ENCODE data around the gene LRP8.

The LRP8 gene

DNA sequence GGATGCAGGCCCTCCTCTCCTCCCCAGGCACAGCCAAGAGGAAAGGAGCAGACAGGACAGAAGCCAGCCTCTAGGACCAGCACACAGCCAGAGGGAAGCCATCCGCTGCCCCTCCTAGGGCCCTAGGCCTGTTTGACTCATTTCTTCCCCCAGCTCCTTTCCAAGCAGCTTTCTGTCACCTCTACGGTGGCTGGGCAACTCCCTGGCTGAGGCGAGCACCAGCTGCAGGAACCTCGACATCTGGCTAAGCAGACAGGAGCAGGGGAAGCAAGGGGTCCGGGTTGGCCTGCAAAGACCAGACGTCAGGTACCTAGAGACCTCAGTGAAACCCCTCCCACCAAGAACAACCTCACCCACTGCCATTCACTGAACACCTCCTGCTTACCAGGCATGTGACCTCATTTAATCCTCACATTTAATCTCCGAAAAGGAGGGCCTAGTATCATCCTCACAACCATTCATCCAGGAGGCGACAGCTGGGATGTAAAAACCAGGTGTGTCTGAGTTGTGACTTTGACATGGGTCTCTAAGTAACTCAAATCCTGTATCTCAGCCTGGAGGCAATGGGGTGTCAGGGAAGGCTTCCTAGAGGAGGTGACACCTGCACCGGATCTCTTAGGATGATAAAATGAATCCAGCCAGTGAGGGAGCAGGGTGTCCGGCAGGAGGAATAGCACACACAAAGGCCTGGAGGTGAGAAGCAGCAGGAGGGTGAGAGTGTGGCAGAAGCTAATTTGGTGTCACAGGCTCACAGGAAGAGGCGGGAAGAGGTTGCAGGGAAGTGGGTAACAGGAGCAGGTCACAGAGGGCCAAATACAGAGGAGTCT lies 5.9 kb downstream of the LRP8 start:
- DNase-seq = no peak

DNA sequence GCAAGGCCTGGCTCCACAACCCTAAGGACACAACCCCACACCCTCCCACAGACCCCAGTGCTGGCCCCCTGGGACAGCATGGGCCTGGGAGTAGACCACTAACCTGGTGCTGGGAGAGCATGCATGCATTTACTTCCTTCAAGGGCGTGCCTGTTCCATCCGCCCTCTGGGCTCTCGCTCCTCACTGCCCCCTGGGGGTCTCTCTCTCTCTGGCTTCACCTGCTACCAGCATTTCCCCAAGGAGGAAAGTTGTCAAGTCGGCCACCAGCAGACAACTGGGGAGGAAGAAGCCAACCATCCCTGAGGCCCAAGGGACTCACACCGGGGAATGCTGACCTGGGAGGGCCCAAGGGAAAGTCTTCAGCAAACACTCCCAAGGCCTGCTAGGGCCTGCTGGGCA lies 6.5 kb downstream of the LRP8 start:
- DNase-seq = no peak

DNA sequence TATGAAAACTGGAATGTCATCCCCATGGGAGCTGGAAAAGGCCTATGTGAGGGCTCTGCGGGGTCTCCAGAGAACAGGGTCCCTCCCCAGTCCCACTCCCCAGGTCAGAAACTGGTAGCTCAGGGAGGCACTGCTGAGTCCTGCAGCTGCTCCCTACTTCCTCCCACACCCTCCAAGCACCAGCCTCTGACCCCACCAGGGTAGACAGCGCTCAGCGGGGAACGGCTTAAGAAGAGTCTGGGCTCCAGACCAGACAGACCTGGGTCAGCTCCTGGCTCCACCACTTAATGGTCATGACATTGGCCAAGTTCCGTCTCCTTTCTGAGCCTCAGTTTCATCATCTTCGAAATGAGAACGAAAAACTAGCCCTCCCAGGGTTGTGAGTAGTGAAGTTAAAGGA lies 7.2 kb downstream of the LRP8 start:
- DNase-seq = no peak

DNA sequence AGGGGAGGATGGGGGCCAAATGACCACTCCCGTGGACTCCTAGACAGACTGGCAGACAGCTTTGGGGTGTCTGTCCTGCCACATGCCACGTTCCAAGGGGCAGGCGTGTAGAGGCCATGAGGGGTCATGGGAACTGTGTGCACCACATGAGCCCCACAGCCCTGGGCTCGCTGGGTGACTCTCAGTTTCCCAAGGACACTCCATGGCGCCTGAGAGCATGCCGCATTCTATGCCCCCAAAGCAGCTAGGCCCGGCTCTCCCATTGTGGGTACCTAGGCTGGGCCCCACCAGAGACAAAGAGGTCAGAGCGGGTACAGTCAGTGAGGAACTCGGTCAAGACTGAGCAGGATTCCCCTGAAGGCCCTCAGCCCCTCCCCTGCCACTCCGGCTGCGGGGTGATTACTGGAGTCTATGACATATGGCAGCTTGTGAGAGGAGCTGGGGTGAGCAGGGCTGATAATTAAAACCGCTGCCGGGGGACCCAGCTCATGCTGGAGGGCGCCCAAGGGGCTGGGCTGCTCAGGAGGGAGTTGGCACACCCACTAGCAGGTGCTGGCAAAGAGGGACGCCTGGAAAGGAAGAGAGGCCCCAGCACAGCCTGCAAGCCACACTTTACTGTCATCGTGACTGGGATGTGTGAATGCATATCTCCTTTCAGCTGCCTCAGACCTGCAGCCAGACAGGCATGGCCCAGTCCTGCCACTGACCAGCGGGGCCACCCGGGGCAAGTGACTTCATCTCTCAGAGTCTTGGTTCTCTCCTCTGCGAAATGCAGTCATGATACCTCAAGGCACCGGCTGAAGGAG lies 8.4 kb downstream of the LRP8 start:
- DNase-seq = no peak

DNA sequence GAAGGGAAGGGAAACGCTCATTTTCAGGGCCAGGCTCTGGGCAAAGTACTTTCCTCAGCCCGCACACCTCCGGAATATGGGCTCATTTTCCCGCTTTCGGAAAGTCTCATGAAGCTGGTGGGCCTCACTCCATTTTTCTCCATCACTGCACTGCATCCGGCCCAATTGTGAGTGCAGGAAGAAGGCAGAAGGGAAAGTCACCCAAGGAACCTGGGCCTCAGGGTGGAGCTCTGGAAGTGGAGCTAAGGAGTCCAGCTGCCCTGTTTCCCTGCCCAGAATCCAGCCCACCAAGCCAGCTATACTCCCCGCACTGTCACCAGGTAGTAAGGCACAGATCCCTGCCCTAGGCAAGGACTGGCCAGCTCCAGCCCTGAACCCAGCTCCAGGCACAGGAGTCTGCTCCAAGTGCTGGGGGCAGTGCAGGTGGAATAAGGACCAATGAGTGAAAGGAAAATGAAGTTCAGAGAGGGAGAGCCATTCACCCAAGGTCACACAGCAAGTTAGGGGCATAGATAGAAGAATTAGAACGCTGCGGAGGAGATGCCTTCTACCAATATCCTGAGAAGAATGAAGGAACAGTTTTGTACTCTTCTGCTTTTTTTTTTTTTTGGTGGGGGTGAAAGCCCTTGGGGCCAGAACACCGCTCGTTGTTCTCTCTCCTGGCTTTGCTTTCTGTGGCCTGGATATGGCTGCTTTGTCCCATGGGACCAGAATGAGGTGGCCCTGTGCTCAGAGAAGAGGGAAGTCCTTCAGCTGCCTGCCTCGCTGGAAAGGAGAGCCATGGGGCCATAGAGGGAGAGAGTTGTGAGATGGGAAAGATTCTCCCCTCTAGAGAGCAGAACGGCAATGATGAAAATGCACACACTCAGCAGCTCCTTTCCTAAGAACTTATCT lies 10.0 kb downstream of the LRP8 start:
- DNase-seq = no peak

DNA sequence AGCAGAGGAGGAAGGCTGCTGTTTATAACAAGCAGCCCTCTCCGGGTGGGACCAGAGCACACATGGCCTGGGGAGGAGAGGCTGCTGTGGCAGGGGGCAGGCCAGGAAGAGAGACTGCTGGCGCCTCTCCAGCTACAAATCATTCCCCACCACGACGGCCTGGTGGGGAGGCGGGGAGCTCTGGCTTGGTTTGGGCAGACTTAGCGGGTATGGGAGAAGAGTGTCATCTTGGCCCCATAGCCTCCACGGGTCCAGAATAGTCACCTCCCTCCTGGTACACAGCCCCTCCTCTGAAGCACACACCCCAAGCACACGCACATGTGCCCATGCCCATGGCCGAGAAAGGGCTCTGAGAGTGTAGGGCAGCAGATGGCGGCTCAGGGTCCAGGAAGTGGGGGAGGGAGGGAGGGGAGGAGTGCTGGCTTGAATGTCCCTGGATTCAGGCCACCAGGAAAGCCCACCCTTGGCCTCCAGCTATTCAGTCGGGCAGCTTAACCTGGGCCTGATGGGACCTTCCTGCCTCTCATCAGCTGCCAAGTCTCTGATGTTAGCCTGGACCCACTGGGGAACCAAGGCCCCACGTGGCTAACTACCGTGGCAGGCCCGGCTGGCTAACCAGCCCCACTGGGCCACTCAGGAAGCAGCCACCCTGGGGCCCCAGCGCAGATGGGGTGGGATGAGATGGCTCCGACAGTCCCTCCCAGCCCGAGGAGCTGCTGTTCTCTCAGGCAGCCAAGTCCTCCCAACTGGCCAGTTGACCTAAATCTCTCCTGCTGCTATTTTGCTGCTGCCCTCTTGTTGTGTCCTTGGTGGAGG lies 10.9 kb downstream of the LRP8 start:
- DNase-seq = peak; percentile 67

DNA sequence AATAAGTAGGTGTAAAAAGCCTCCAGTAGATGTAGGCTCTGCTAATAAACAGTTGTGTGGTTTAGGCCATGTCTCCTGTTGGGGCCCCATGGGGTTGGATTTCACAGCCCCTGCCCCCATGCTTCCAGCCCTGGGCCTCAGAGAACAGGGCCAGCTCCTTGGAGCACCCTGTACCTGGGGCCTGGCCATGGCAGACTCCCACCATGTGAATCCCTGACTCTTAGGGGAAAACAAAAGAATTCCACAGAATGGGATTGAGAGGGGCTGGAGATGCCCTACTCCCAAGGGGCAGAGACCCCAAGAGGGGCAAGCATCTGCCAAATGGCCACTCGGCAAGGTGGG lies 11.5 kb downstream of the LRP8 start:
- no peak for DNase-seq

DNA sequence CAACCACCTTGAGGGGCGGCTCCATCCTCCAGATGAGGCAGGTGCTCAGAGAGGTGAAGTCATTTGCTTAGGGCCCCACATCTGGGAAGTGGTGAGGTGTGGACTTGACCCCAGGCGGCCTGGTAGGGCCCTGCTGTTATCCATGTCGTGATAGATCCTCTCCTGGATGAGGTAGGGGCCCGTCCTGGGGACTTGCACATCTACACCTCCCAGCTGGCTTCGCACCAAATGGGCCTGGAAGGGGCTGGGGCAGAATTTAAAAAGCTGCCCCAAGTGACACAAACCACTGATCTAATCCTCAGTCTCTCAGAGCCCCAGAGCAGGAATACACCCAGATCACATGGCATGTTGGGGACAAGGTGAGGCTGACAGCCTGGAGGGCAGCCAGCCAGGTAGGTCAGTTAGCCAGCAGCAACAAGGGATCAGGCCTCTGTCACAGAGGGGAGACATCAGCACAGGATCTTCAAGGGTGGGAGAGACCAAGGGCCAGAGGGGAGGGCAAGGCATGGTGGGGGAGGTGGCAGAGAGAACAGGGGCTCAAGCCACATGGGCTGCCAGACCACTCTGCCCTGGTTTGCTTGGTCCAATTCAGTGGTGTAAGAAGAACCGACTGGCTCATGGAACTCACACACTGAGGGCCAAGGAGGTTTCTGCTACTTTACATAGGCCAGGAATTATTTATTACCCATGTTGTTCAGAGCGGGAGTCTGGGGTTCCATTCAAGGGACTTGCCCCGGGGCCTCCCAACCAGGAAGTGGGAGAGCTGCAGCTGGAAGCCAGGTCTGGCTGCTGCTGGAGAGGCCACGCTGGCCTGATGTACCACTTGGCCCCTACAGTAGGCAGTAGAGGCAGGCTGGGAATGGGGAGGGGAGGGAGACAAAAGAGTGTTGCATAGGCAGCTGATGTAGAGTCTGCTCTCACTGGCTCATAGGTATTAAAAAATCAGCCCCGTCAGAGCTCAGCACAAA lies 12.1 kb downstream of the LRP8 start:
- peak; percentile 57 for DNase-seq

DNA sequence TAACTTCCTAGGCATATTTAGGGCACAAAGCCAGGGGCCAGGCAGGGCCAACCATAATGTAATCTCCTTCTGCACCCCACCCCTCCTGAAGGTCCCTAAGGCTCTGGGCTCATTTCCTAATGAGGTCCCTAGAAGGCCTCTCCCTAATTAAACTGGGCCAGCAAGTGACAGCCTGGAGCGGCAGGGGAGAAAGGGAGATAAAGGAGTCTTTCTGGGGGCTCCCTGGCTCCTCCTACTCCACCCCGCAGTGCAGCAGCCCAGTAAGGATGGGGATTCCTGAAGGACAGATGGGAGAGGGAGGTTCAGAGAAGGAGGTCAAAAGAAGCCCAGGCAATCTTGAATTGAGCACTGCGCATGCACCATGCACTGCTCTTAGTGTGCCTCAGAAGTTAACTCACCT lies 12.8 kb downstream of the LRP8 start:
- no peak for DNase-seq

DNA sequence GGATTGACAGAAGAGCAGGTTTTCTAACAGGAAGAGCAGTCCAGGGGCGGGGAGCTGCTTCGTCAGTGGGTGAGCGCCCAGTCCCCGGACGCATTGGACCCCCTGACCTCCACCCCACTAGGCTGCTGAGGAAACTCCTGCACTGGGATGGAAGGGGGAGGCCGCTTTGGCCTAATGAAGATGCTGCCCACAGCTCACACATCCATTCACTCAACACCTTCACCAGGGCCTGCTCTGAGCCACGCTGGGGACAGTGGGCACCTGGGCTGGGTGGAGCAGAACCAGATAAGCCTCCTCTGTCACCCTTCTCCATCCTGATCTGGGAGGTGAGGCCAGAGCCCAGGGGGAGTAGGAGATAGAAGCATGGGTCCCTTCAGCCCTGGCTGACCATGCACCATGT lies 13.3 kb downstream of the LRP8 start:
- no peak for DNase-seq

DNA sequence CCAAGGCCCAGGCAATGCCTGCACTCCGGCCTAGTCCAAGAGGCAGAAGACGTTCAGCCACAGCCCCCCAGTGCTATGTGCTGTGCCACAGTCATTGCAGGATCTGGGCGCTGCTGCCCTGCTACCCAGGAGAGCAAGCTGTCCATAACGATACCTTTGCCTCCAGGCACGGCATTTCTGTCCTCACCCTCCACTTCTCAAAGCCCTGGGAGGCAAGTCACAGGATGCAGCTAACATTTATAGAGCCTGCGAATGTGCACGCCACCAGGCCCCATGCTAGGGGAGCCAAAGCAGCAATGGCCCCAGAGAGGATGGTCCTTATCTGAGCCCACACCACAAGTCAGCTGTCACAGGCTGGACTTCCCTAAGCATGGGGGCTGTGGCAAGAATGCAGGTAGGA lies 13.8 kb downstream of the LRP8 start:
- no peak for DNase-seq

DNA sequence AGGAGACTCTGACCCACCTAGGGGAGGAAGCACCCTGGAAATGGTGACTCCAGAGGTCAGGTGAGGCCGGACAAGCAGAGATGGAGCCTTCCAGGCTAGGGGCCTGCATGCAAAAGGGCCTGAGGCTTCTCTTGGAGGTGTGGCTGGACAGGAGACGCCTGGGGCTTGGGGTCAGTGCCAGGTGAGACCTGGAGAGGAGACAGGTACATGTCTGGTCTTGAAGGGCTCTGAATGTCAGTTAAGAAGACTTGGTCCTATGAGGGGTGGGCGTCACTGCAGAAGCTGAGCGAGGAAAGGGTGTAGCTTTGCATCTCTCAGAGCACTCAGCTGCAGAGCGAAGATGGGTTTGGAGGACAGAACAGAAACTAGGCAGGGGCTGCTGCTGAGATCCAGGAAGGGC lies 14.3 kb downstream of the LRP8 start:
- DNase-seq = no peak

DNA sequence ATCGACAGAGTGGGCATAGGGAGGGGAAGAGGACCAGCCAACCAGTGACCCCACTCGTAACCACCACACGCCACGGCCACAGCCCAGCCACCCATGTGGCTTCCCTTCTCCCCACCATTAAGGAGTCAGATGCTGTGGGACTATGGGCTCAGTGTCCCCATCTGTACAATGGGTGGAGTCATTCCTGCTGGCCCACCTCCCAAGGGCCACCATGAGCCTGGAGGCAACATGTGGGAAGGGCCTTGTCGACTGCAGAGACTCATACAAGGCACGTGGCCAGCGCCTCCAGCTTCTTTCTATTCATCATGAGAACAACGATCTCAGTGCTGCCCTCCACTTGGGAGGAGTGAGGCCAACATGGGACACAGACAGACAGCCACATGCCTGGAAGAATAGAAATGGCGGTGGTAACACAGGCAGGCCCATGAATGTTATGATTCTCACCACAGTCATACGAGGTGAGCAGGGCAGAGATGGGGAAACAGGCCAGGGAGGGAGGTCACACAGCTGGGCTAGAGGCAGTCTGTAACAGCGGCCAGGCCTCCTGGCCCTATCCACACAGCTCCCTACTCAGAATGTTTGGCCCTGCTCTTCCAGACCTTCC lies 16.1 kb downstream of the LRP8 start:
- DNase-seq = no peak

DNA sequence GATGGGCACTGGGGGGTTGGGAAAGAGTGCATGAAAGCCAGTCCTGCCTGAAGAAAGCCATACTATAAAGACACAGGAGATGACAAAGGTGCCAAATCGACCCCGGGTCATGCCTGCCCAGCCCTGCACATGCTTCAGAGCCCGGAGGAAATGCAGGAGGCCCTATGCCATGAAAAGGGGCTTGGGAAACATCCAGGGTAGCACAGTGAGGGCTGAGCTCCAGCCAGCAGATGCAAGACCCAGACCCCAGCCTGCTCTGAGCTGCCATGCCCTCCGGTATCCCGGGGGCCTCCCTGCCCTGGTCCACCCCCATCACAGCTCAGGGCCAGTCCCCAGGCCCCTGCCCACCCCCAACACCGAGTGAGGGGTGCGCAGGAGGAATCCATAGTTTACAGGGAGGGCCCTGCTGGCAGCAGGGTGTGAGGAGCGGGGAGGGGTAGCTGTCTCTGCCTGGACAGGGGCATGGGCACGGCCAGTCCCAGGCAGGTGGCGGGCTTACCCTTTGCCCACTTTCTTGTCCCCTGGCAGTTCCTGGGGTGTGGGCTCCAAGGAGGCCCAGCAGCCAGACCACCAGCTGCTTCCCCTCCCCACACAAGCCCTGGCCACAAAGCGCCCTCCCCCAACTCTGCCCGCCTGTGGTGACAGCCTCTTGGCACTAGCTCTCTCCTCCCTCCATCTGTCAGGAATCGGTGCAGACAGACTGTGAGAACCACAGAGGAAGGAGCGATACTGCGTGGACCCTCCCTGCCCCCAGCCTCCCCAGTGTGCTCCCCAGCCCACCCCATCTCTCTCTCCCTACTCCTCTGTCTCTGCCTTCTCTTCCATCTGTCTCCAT lies 16.8 kb downstream of the LRP8 start:
- no peak for DNase-seq

DNA sequence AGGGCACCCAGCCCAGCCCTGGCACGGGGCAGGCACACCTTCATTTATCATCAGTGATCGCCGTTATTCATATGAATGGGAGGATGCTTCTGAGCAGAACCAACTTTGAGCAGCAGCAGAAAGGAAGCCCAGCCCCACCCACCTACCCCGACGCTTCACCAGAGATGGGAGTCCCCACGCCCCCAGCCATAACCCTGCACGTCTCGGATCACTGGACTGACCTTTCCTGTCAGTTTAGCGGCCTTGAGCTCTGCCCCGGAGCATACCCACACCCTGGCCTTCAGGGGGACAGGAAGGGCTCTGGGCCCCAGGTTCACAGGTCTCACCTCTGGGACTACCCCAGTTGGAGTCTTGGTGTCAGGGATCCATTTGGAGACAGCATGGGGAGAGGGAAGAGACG lies 18.1 kb downstream of the LRP8 start:
- no peak for DNase-seq

DNA sequence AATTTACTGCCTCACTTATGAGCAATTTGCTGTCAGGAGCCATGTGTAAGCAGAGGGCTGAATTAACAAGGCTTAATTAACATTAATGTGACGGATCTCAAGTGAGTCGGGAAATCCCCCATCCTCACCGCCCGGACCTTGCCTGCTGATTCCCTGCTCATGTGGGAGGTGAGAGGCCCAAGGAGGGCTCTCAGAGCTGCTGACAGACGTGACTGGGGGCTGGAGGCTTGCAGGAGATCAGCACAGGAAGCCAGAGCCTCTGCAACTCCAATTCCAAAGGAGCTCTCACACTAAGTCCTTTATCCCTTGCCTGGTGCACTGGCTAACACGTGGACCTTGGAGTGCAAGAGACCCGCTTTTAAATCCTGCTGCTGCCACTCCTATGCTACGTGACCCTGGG lies 19.4 kb downstream of the LRP8 start:
- DNase-seq = no peak

DNA sequence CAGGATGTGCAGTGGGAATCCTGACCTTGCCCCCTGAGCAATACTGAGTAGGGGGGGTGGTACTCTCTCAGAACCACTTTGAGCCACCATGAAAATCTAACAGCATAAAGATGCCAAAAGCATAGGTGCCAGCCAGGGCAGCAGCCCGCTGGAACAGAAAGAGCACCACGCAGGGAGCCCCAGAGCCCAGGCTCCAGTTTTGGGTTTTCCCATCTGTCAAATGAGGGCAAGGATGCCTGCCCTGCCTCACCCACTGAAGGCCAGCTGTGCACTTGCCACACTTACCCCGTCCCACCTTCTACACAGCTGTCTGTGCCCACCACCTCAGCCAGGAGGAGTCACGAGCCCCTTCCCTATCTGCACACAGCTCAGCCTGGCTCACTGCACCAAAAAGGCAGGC lies 20.8 kb downstream of the LRP8 start:
- DNase-seq = no peak

DNA sequence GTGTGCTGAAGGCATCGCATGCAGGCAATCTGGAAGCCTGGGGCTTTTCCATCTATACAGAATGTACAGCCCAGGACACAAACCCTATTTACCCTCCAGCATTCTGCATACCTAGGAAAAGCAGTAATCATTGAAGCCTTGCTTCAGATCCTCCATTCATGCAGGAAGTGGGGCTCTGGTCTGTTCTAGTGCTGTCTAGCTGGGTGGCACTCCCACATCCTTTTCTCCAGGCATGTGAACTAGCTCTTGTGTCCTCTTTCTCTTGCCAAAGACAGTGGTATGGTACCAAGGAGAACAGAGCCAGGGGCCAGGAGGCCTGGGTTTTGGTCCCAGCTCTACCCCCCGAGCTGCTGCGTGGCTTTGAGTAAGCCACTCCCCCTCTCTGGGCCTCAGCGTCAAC lies 21.7 kb downstream of the LRP8 start:
- DNase-seq = no peak

DNA sequence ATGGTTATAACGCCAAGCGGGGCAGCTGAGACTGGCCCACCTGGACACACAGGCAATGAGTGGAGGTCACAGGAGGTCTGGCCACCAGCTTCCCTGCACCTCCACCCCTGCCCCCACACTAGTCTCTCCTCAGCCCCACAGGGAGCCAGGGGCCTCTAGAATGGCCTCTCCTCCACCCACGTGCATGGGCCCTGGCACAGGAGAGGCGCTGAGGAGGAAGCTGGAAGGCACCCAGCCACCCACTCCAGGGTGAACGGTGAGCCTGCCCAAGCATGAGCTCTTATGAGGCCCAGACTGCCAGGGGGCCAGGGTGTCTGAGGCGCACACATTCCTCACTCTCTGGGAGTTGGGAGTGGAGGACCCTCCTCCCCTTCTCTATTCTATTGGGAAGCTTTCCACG lies 22.2 kb downstream of the LRP8 start:
- no peak for DNase-seq

DNA sequence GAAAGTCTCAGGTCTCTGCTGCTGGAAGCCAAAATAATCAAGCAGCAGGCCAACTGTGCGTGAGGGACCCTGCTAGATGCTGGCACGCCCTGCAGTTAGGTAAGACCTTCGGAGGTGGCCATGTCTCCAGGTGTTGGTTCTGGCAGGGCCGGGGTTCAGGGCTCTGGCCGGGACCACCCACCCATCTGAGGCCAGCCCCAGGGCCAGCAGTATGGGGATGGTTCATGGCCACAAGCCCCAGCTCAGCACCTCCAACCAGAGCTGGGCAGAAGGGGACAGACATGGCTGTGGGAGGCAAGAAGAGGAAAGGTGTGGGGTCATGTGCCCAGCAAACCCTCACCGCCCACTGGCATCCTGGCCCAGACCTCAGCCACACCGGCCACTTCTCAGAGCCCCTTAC lies 23.3 kb downstream of the LRP8 start:
- DNase-seq = no peak

All from right kidney (tissue), 1 donor.